DOHH2 (cell line): ENCODE results near the gene AKAP11.

Source experiments
- CTCF ChIP-seq: fragments of 200-600 bp; sonication (generic); IDR thresholded peaks from one replicate; pipeline ENCODE4 v1.5.1; 2014; ENCODE audit warnings: antibody characterized with exemption, mild to moderate bottlenecking, low read depth, low read length; ENCODE audit not compliant: poor library complexity, severe bottlenecking
- EZH2phosphoT487 ChIP-seq: fragments of 200-600 bp; sonication (generic); IDR thresholded peaks from 2 replicates; pipeline ENCODE4 v1.6.1; 2017; ENCODE audit warnings: borderline replicate concordance, mild to moderate bottlenecking, antibody characterized with exemption, low read length, moderate library complexity, mixed read lengths

- no peak for TF ChIP-seq CTCF
- TF ChIP-seq EZH2phosphoT487 = no peak
Observed at GRCh38 chr13:42239644-42240043, 32.3 kb upstream of the AKAP11 start.
